ENCODE results near the gene FRMD5. TPM values are rescaled to one million over a fixed set of nuclear protein-coding genes. Genes with fewer than 3 reads are reported as not detected.

The FRMD5 gene
- polyA plus RNA-seq, 1 donor (not counting 4 experiments of a cell fraction or from before 2014, with no cell fraction given) = 7.3 TPM

DNA sequence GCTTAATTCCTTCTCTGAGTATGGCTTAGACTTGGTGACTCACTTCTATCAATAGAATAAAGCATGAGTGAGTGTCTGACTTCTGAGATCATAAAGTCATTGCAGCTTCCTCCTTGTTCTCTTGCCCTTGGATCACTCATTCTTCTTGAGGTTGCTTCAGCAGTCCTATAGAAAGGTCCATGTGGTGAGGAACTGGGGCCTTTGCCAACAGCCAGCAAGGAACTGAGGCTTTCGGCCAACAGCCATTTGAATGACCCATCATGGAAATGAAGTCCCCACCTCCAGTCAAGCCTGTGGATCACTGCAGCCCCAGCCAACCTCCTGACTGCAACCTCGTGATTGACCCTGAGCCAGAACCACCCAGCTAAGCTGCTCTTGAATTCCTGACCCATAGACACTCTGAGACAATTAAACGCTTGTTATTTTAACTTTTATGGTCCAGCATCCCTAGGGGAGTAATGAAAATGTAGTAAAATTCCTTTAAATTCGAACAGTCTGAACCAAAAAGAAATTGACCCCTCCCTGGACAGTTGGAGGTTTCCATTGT lies 283.8 kb downstream of the FRMD5 start:
- DNase-seq (ENCODE audit: low read depth, low spot score) = no peak
- H3K36me3 ChIP-seq (ENCODE audit: control insufficient read depth in 2 of 2, extremely low read depth in 1 of 2, insufficient read depth in 2 of 2, low read length in 2 of 2) = peaks cover 2 to 7% of the 10 kb centered on the region in 2 experiments
- H3K4me1 ChIP-seq (ENCODE audit: control insufficient read depth, extremely low read depth, insufficient read depth, low read length) = peaks cover 24% of the 10 kb centered on the region
- no peak overlapping the region for H2AFZ ChIP-seq (ENCODE audit: control insufficient read depth, low read length)
- no peaks in the 10 kb centered on the region for H4K20me1 ChIP-seq (ENCODE audit: control insufficient read depth, extremely low read depth, insufficient read depth, low read length)
- no peak overlapping the region for H3K9ac ChIP-seq (ENCODE audit: control insufficient read depth, extremely low read depth, insufficient read depth, low read length)
- H3K79me2 ChIP-seq (ENCODE audit: control insufficient read depth, insufficient read depth, low read length) = no peaks in the 10 kb centered on the region
- dilution Hi-C loops (cut with MboI; ENCODE audit: extremely low pct_ligation_motif_present, low sequenced_read_pairs) = no loop called here
- no peak overlapping the region for H3K4me2 ChIP-seq (ENCODE audit: control insufficient read depth, extremely low read depth, insufficient read depth, low read depth, low read length)
- no peaks in the 10 kb centered on the region for H3K9me3 ChIP-seq (ENCODE audit: control insufficient read depth, low read depth, low read length)
- H3K27ac ChIP-seq (ENCODE audit: control insufficient read depth, insufficient read depth, low read length) = no peak overlapping the region
- no peaks in the 10 kb centered on the region for H3K9me1 ChIP-seq (ENCODE audit: control insufficient read depth, extremely low read depth, insufficient read depth, low read length)
- H3K27me3 ChIP-seq (ENCODE audit: control insufficient read depth, extremely low read depth, insufficient read depth, low read length) = no peaks in the 10 kb centered on the region
- H3K4me3 ChIP-seq (ENCODE audit: control insufficient read depth in 2 of 3, extremely low read depth in 1 of 3, insufficient read depth in 2 of 3, low read depth in 1 of 3, low read length in 3 of 3) = no peak overlapping the region
- FAIRE-seq = no peak
- no peak for TF ChIP-seq EZH2 (IDR thresholded peaks at IDR 0.05; ENCODE audit: low read length)
- TF ChIP-seq, protein P1, sequence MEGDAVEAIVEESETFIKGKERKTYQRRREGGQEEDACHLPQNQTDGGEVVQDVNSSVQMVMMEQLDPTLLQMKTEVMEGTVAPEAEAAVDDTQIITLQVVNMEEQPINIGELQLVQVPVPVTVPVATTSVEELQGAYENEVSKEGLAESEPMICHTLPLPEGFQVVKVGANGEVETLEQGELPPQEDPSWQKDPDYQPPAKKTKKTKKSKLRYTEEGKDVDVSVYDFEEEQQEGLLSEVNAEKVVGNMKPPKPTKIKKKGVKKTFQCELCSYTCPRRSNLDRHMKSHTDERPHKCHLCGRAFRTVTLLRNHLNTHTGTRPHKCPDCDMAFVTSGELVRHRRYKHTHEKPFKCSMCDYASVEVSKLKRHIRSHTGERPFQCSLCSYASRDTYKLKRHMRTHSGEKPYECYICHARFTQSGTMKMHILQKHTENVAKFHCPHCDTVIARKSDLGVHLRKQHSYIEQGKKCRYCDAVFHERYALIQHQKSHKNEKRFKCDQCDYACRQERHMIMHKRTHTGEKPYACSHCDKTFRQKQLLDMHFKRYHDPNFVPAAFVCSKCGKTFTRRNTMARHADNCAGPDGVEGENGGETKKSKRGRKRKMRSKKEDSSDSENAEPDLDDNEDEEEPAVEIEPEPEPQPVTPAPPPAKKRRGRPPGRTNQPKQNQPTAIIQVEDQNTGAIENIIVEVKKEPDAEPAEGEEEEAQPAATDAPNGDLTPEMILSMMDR (optimal IDR thresholded peaks at IDR 0.05 in 1 of 3, IDR thresholded peaks at IDR 0.05 in 1 of 3, conservative IDR thresholded peaks at IDR 0.05 in 1 of 3; ENCODE audit: extremely low read depth in 1 of 3, insufficient read depth in 2 of 3, low read length in 3 of 3) = no peak

DNA sequence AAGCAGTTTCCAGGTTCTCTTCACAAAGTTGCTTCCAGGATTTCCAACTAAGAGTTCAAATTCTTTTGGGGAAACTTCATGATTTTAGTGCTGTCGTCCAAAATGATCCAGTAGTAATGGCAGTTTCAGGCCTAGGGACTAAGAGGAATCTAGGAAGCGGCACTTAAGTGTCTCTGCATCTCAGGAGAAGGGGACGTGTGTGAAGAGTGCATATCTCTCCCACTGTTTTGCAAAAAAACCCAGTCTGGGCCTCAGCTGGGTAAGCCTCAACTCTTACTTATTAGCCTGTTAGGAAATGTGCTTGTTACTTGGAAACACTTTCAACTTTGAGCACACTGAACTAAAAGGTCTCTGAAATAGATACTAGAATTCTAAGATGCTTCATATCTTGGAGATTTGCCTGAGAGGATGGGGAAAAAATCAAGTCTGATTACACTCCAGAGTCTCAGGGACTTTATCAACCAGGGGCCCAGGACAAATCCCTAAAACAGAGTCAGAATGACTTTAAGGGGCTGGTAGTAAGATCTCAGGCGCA lies 286.5 kb downstream of the FRMD5 start:
- Histone ChIP-seq H4K20me1 (ENCODE audit: control insufficient read depth, extremely low read depth, insufficient read depth, low read length) (no peaks in the 10 kb centered on the region), H3K9me3 (ENCODE audit: control insufficient read depth, low read depth, low read length) (no peaks in the 10 kb centered on the region), H2AFZ (ENCODE audit: control insufficient read depth, low read length) (no peak overlapping the region), H3K4me1 (ENCODE audit: control insufficient read depth, extremely low read depth, insufficient read depth, low read length) (peaks cover 26% of the 10 kb centered on the region), H3K9me1 (ENCODE audit: control insufficient read depth, extremely low read depth, insufficient read depth, low read length) (no peaks in the 10 kb centered on the region), H3K9ac (ENCODE audit: control insufficient read depth, extremely low read depth, insufficient read depth, low read length) (no peak overlapping the region), H3K4me3 (ENCODE audit: control insufficient read depth in 2 of 3, extremely low read depth in 1 of 3, insufficient read depth in 2 of 3, low read depth in 1 of 3, low read length in 3 of 3) (no peak overlapping the region), H3K79me2 (ENCODE audit: control insufficient read depth, insufficient read depth, low read length) (no peaks in the 10 kb centered on the region), H3K27me3 (ENCODE audit: control insufficient read depth, extremely low read depth, insufficient read depth, low read length) (no peaks in the 10 kb centered on the region), H3K27ac (ENCODE audit: control insufficient read depth, insufficient read depth, low read length) (no peak overlapping the region), H3K36me3 (ENCODE audit: control insufficient read depth in 2 of 2, extremely low read depth in 1 of 2, insufficient read depth in 2 of 2, low read length in 2 of 2) (peaks cover 4 to 6% of the 10 kb centered on the region in 2 experiments), H3K4me2 (ENCODE audit: control insufficient read depth, extremely low read depth, insufficient read depth, low read depth, low read length) (no peak overlapping the region)
- dilution Hi-C loops (cut with MboI; ENCODE audit: extremely low pct_ligation_motif_present, low sequenced_read_pairs) = no loop called here
- no peak for DNase-seq (ENCODE audit: low read depth, low spot score)
- TF ChIP-seq, protein P1 (optimal IDR thresholded peaks at IDR 0.05 in 1 of 3, IDR thresholded peaks at IDR 0.05 in 1 of 3, conservative IDR thresholded peaks at IDR 0.05 in 1 of 3; ENCODE audit: extremely low read depth in 1 of 3, insufficient read depth in 2 of 3, low read length in 3 of 3) = no peak
- TF ChIP-seq EZH2 (IDR thresholded peaks at IDR 0.05; ENCODE audit: low read length) = no peak
- no peak for FAIRE-seq

Measured in keratinocyte (primary cell).